ENCODE measurements around the gene RPS5.
A peak's percentile ranks its signal among the peaks of the same experiment; 100 is the strongest.

RPS5 gene

GRCh38 chr19:58406818-58407657 is 20.0 kb downstream of the RPS5 start:
- H3K27ac ChIP-seq = no peak overlapping the region
- peak; percentile 28; the same call in 1 of the 2 replicates for TF ChIP-seq CTCF (IDR thresholded peaks at IDR 0.05; ENCODE audit: low read depth, low read length)
- H3K9me3 ChIP-seq (ENCODE audit: severe bottlenecking) = no peaks in the 10 kb centered on the region
- DNase-seq = no peak
- H3K36me3 ChIP-seq = peaks cover 6% of the 10 kb centered on the region
- no peaks in the 10 kb centered on the region for H3K27me3 ChIP-seq (ENCODE audit: insufficient read depth, low read depth, severe bottlenecking)
- H3K4me3 ChIP-seq (ENCODE audit: low read depth, low read length) = peak overlapping the region; percentile 69

- no peak for TF ChIP-seq CTCF (IDR thresholded peaks at IDR 0.05; ENCODE audit: low read depth, low read length)
- Histone ChIP-seq H3K9me3 (ENCODE audit: severe bottlenecking) (no peaks in the 10 kb centered on the region), H3K27me3 (ENCODE audit: insufficient read depth, low read depth, severe bottlenecking) (no peaks in the 10 kb centered on the region), H3K36me3 (peaks cover 6% of the 10 kb centered on the region), H3K27ac (peak overlapping the region; percentile 78), H3K4me3 (ENCODE audit: low read depth, low read length) (peak overlapping the region; percentile 69)
- no peak for DNase-seq
Observed at GRCh38 chr19:58407658-58408151, 20.6 kb downstream of the RPS5 start.

- TF ChIP-seq CTCF (IDR thresholded peaks at IDR 0.05; ENCODE audit: low read depth, low read length) = no peak
- peak within 1 kb of the TSS; percentile 78 for H3K27ac ChIP-seq
- H3K4me3 ChIP-seq (ENCODE audit: low read depth, low read length) = peak within 1 kb of the TSS; percentile 69
- no peaks in the 10 kb centered on the region for H3K9me3 ChIP-seq (ENCODE audit: severe bottlenecking)
- H3K36me3 ChIP-seq = peaks cover 6% of the 10 kb centered on the region
- H3K27me3 ChIP-seq (ENCODE audit: insufficient read depth, low read depth, severe bottlenecking) = no peaks in the 10 kb centered on the region
- peak; percentile 96 for DNase-seq
Observed at GRCh38 chr19:58408152-58409009, 21.3 kb downstream of the RPS5 start, which contains the start of gene ZNF584. ZNF584 (plus strand) TSS chr19:58408649; CDS start chr19:58409148, 499 bp downstream.

- H3K9me3 ChIP-seq (ENCODE audit: severe bottlenecking) = no peaks in the 10 kb centered on the region
- no peak for TF ChIP-seq CTCF (IDR thresholded peaks at IDR 0.05; ENCODE audit: low read depth, low read length)
- H3K36me3 ChIP-seq = peaks cover 6% of the 10 kb centered on the region
- no peaks in the 10 kb centered on the region for H3K27me3 ChIP-seq (ENCODE audit: insufficient read depth, low read depth, severe bottlenecking)
- peak overlapping the region; percentile 49 for H3K27ac ChIP-seq
- DNase-seq = peak; percentile 42
- H3K4me3 ChIP-seq (ENCODE audit: low read depth, low read length) = peak overlapping the region; percentile 69
Observed at GRCh38 chr19:58409010-58409790, 22.1 kb downstream of the RPS5 start.

GRCh38 chr19:58416604-58417003 is 29.5 kb downstream of the RPS5 start:
- no peaks in the 10 kb centered on the region for H3K9me3 ChIP-seq (ENCODE audit: severe bottlenecking)
- DNase-seq = no peak
- H3K4me3 ChIP-seq (ENCODE audit: low read depth, low read length) = no peak overlapping the region
- H3K36me3 ChIP-seq = peaks cover 45% of the 10 kb centered on the region
- no peaks in the 10 kb centered on the region for H3K27me3 ChIP-seq (ENCODE audit: insufficient read depth, low read depth, severe bottlenecking)
- no peak for TF ChIP-seq CTCF (IDR thresholded peaks at IDR 0.05; ENCODE audit: low read depth, low read length)
- no peak overlapping the region for H3K27ac ChIP-seq
